Tibial nerve (tissue), 4 donors: Measurements from ENCODE around the gene CLEC10A.

Source experiments
- EP300 ChIP-seq, 2 donors: sonication (generic); formaldehyde crosslinking; IDR thresholded peaks; one replicate each; pipeline ENCODE4 v1.6.1; 2017; ENCODE audit warnings: antibody characterized with exemption in 2 of 2, mild to moderate bottlenecking in 1 of 2
- POLR2A ChIP-seq, 2 donors: fragments of 450-650 bp; IDR thresholded peaks; one replicate each; pipeline ENCODE4 v1.6.1; 2017; ENCODE audit warnings: antibody characterized with exemption in 2 of 2, mild to moderate bottlenecking in 2 of 2, moderate library complexity in 2 of 2
- TF ChIP-seq, protein P1 (sequence below), 5 experiments: fragments of 200-600 bp in 3 of 5; fragments of 450-650 bp in 2 of 5; sonication (generic) in 3 of 5; IDR thresholded peaks; one replicate each; pipeline ENCODE4 v1.5.1; 2016 to 2019; ENCODE audit warnings: antibody characterized with exemption in 5 of 5, mild to moderate bottlenecking in 3 of 5, moderate library complexity in 2 of 5

DNA sequence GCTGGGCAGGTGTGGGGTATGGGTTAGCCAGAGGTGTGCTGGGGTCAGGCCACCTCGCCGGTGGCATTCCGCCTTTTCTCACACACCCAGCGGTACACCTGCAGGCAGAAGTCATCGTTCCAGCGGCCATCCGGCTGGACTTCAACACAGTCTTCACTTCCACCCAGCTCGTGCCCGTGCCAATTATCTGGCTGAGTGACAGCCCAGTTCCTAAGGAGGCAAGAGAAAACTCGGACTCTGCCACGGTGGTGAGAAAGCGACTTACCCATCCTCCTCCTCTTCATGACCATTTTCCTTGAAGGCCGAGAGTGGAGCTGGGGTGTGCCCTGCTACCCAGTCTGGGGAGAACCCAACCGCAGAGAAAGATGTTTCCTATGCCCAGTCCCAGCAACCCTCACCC, 21.5 kb upstream of the CLEC10A start:
- TF ChIP-seq, protein P1, sequence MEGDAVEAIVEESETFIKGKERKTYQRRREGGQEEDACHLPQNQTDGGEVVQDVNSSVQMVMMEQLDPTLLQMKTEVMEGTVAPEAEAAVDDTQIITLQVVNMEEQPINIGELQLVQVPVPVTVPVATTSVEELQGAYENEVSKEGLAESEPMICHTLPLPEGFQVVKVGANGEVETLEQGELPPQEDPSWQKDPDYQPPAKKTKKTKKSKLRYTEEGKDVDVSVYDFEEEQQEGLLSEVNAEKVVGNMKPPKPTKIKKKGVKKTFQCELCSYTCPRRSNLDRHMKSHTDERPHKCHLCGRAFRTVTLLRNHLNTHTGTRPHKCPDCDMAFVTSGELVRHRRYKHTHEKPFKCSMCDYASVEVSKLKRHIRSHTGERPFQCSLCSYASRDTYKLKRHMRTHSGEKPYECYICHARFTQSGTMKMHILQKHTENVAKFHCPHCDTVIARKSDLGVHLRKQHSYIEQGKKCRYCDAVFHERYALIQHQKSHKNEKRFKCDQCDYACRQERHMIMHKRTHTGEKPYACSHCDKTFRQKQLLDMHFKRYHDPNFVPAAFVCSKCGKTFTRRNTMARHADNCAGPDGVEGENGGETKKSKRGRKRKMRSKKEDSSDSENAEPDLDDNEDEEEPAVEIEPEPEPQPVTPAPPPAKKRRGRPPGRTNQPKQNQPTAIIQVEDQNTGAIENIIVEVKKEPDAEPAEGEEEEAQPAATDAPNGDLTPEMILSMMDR (IDR thresholded peaks at IDR 0.05) = no peak
- TF ChIP-seq POLR2A (IDR thresholded peaks at IDR 0.05) (no peak), EP300 (IDR thresholded peaks at IDR 0.05) (no peak)
